Spinal cord (tissue), 10 donors: ENCODE measurements around the gene PRDM16. TPM values are rescaled to one million over a fixed set of nuclear protein-coding genes. Genes with fewer than 3 reads are reported as not detected.

Source experiments
- DNase-seq, 6 donors: peaks; one replicate each; pipeline versions ENCODE4 v3.0.0 to v3.0.0-alpha.2; 2013 to 2015; ENCODE audit warnings: low spot score in 6 of 6, low read depth in 4 of 6
- H3K27ac ChIP-seq: one replicate; pipeline ENCODE4 v1.5.1; 2013; ENCODE audit warnings: low read depth, low read length, control low read depth
- H3K27me3 ChIP-seq: one replicate; pipeline ENCODE4 v1.6.1; 2013; ENCODE audit warnings: low read length; ENCODE audit not compliant: control insufficient read depth, insufficient read depth
- H3K36me3 ChIP-seq: one replicate; pipeline ENCODE4 v1.6.1; 2013; ENCODE audit warnings: low read length; ENCODE audit not compliant: control insufficient read depth, insufficient read depth
- H3K4me1 ChIP-seq: one replicate; pipeline ENCODE4 v1.6.1; 2013; ENCODE audit warnings: low read length; ENCODE audit not compliant: control insufficient read depth, insufficient read depth
- H3K4me3 ChIP-seq: one replicate; pipeline ENCODE4 v1.5.1; 2013; ENCODE audit warnings: low read depth, low read length, control low read depth
- H3K9me3 ChIP-seq: one replicate; pipeline ENCODE4 v1.6.1; 2013; ENCODE audit warnings: low read length; ENCODE audit not compliant: control insufficient read depth, insufficient read depth
- WGBS: methylation state at CpG from one replicate; pipeline ENCODE4 v1.1.5; 2013; ENCODE audit warnings: missing lambda C conversion rate; ENCODE audit not compliant: insufficient coverage; 5-methylcytosine and 5-hydroxymethylcytosine counted together
- polyA plus RNA-seq, 2 donors: library from polyadenylated mRNA; unstranded; fragments of 120-200 nt; gene quantifications; one replicate each; pipeline ENCODE4 v1.2.1, GENCODE V29; 2013; ENCODE audit not compliant: insufficient read length in 2 of 2
- total RNA-seq, 2 donors: library from RNA; depleted of rRNA in 1 of 2; stranded (reverse); fragments of 120-200 nt in 1 of 2; fragments of >200 nt in 1 of 2; gene quantifications; one replicate each; pipeline versions ENCODE4 v1.2.3 to v1.2.4, GENCODE V29; 2013 to 2014
- donor health status: healthy.

Gene PRDM16
- total and polyA plus RNA-seq, 4 donors = 6.1 to 8.3 (median 7.3) TPM

DNA sequence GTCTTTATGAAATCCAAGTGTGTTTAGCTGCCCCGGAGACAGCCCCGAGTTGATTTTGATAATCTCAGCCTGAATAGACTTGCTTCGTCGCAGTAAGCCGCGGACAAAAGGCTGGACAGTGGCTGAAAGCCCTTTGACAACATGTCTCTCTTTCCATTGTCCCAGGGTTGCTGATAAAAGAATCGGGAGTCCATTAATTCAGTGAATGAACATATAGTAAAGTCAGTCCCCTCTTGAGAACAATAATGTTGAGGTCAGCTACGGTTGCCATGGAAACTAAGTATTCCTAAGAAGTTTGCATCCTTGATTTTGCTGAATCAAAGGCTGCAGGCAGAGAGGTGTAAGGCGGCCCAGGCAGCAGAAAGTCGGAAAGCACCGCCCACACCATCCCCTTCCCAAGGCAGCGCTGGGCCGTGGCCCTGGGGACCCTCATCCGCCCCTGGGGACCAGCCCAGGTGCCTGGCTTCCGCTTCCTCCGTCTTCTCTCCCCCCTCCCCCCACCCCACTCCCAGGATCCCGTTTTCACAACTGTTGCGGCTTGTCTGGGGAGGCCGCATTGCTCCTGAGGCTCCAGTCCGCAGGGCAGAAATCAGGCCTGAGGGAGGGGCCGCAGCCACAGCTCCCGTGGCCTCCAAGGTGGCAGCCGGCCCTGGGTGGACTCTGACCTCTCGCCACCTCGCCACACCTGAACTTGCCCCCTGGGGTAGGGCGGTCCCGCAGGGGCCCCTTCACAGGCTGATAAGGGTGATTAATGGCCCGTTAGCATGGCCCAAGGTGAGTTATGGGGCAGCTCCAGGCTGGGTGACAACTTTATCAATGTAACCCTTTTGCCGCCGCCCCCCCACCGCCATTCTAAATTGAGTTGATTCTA lies 180.9 kb downstream of the PRDM16 start:
- Histone ChIP-seq H3K9me3 (no peaks in the 10 kb centered on the region), H3K4me3 (no peak overlapping the region), H3K4me1 (peaks cover 53% of the 10 kb centered on the region), H3K27me3 (peaks cover 41% of the 10 kb centered on the region), H3K27ac (no peak overlapping the region), H3K36me3 (peaks cover 12% of the 10 kb centered on the region)
- WGBS = 28% methylated on average over 26 of the region's 31 CpGs
- peak in 2 of 6 donors; percentile 72 to 91 for DNase-seq

DNA sequence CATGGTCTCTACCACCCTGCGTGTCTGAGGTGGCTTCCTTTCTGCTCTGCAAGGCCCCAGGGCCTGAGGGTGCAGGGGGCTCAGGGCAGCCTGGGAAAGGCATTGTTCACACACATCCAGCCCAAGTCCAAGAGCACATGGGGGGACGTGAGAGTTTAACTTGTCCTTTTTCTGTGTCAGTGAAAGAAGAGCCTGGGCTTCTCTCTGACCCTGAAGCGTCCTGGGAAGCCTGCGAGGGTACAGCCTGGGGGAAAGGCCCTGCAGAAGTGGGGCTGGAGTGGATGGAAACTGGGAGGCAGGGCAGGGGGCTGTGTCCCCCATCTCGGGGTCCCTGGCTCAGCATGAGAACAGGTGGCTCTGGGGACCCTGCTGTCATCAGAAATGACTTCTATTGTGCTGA lies 181.6 kb downstream of the PRDM16 start:
- no peak for DNase-seq
- no peak overlapping the region for H3K27ac ChIP-seq
- peaks cover 53% of the 10 kb centered on the region for H3K4me1 ChIP-seq
- H3K4me3 ChIP-seq = no peak overlapping the region
- H3K36me3 ChIP-seq = peaks cover 9% of the 10 kb centered on the region
- H3K9me3 ChIP-seq = no peaks in the 10 kb centered on the region
- H3K27me3 ChIP-seq = peaks cover 37% of the 10 kb centered on the region
- WGBS = 76% methylated on average over 4 of the region's 5 CpGs

DNA sequence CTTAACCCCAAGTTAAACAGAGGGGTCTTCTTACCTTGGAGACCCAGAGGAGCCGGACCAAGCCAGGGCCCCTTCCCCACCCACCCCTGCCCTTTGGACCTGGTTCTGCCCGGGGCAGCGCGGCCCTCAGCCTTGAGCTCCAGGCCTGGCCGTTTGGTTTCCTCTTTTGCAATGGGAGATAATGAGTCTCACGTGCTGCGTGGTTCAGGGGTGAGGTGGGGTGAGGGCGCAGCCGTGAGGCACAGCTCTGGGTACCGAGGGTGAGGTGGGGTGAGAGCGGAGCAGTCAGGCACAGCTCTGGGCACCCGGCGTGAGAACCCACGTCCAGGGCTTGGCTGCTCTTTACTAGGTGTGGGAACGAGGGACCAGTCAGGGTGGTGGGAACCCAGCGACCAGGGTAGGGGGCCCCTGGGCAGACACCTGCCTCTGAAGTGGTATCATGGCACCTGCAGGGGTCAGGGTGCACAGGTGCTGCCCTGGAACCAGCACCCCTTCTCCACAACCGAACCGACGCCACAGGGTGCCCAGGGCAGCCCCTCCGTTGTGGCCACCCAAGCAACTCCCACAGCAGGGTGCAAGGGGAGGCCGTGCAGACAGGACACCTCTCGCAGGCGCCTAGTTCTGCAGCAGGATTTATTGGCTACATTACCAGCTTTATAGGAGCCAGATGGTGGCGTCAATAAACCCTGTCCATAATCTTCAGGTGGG lies 182.2 kb downstream of the PRDM16 start:
- Histone ChIP-seq H3K27ac (no peak overlapping the region), H3K36me3 (peaks cover 9% of the 10 kb centered on the region), H3K4me3 (no peak overlapping the region), H3K9me3 (no peaks in the 10 kb centered on the region), H3K27me3 (peaks cover 34% of the 10 kb centered on the region), H3K4me1 (peaks cover 51% of the 10 kb centered on the region)
- WGBS = 75% methylated on average over 19 of the region's 24 CpGs
- DNase-seq = no peak

DNA sequence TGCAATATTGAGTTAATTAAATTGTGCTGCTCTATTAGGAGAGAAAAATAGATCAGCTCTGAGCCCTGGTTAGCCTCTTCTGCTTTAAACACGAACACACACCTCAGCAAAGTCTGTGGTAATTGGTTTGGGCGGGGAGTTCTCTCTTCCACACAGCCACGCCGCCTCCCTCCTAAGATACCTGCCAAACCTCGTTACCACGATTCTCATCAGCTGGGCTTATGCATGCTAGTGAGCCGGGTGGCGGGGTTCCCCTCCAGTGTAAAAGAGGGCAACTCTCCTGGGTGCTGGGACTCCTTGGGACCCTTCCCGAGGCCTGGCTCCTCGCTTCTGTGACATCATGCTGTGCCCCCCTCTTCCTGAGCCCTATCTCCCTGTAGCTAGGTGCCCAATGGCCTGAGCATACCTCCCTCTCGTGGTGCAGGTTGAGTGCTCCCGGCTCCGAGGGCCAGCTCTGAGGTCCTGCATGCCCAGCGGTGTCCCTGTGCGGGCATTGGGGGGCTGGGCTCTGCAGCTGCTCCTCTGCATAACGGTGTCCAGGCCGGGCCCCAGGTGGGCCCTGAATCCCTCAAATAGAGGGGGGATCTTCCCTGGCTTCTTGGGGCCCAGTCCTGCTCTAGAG lies 182.9 kb downstream of the PRDM16 start:
- Histone ChIP-seq H3K9me3 (no peaks in the 10 kb centered on the region), H3K36me3 (peaks cover 7% of the 10 kb centered on the region), H3K27ac (no peak overlapping the region), H3K4me3 (no peak overlapping the region), H3K4me1 (peaks cover 47% of the 10 kb centered on the region), H3K27me3 (peaks cover 28% of the 10 kb centered on the region)
- 73% methylated on average over 17 of the region's 17 CpGs for WGBS
- DNase-seq = peak in 1 of 6 donors; percentile 81

DNA sequence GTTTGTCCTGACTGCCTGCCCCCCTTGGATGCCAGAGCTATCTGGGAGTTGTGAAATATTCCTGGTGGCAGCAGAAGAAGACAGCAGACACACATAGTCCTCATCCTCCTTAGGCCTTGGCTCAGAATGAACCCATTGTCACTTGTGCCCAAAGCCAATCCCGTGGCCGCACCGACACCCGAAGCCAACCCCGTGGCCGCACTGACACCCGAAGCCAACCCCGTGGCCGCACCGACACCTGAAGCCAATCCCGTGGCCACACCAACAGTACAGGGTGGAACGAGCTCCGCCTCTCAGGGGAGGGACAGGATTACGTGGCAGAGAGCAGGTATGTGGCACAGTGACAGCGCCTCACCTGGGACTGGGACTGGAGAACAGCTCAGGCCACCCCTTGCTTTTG lies 186.7 kb downstream of the PRDM16 start:
- no peak overlapping the region for H3K4me3 ChIP-seq
- peaks cover 21% of the 10 kb centered on the region for H3K4me1 ChIP-seq
- no peak for DNase-seq
- peaks cover 1% of the 10 kb centered on the region for H3K9me3 ChIP-seq
- no peak overlapping the region for H3K27ac ChIP-seq
- H3K36me3 ChIP-seq = peaks cover 7% of the 10 kb centered on the region
- H3K27me3 ChIP-seq = peaks cover 4% of the 10 kb centered on the region
- 95% methylated on average over 15 of the region's 15 CpGs for WGBS

DNA sequence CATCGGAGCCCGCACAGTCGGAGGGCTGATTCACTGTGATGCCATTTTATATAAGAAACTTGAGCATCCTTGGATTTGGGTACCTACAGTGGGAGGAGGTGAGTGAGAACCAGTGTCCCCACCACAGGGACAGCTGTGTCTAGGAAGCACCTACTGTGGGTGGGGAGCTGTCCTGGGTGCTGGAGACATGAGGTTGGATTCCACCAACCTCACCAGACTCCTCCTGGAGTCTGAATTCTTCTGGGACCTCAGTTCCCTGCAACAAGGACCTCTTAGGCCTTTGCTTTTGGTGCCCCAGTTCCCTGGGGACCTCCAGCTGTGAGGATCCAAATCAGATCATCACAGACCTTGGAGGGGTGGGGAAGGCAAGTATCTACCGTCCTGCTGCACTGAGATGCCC lies 188.8 kb downstream of the PRDM16 start:
- H3K4me3 ChIP-seq = no peak overlapping the region
- peaks cover 17% of the 10 kb centered on the region for H3K4me1 ChIP-seq
- H3K9me3 ChIP-seq = peaks cover 1% of the 10 kb centered on the region
- no peak for DNase-seq
- H3K27ac ChIP-seq = no peak overlapping the region
- WGBS = 60% methylated on average over 1 of the region's 4 CpGs
- peaks cover 3% of the 10 kb centered on the region for H3K36me3 ChIP-seq
- no peaks in the 10 kb centered on the region for H3K27me3 ChIP-seq

DNA sequence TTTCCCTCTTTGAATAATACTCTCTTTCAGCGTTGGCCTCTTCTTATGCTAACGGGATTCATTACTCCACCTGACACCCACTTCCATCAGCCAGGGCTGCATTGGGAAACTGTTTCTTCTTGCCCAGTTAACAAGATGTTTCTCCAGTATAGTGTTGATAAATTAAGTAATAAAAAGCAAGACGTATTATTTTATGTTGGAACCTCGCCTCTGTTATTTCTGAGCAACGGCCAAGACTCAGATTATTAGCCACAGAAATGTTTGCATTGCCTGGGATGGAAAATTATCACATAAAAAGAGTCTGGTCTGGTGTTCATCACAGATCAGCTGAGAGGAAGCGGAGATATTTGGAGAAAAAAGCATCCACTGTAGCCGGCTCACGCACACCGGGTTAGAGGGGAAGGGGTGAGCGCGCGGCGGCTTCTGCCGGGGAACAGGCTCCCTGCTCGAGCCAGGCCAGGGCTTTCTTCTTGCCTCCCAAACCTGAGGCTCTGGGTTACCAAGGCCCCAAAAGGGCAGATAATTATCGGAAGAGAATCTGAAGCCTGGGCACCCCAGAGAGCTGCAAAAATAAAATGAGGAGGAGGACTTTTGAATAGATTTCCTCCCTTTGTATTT lies 189.5 kb downstream of the PRDM16 start:
- peak in 2 of 6 donors; percentile 29 to 40 for DNase-seq
- Histone ChIP-seq H3K4me3 (no peak overlapping the region), H3K36me3 (peaks cover 3% of the 10 kb centered on the region), H3K9me3 (peaks cover 1% of the 10 kb centered on the region), H3K4me1 (peaks cover 23% of the 10 kb centered on the region), H3K27ac (no peak overlapping the region), H3K27me3 (no peaks in the 10 kb centered on the region)
- 54% methylated on average over 13 of the region's 16 CpGs for WGBS

DNA sequence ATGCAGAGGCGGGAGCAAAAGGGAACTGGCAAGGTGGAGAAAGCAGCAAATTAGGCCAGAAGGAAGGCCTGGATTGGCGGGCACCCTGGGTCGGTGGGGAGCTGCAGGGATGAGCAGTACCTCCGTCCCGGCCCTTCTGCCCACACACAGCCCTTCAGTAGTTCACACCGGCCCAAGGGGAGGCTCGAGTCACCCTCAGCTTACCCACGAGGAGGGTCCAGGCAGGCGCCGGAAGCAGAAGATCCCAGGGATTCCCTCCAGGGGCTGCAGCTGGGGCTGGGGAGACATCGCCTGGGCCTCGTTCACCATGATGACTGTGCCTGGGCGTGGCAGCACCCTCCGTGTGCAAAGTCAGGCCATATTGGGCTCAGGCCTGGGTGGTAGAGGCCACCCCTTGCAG lies 190.0 kb downstream of the PRDM16 start:
- H3K4me1 ChIP-seq = peaks cover 26% of the 10 kb centered on the region
- no peak for DNase-seq
- peaks cover 3% of the 10 kb centered on the region for H3K36me3 ChIP-seq
- no peaks in the 10 kb centered on the region for H3K27me3 ChIP-seq
- no peak overlapping the region for H3K4me3 ChIP-seq
- H3K27ac ChIP-seq = peak overlapping the region; percentile 19
- WGBS = 86% methylated on average over 11 of the region's 14 CpGs
- peaks cover 1% of the 10 kb centered on the region for H3K9me3 ChIP-seq
